Astrocyte (in vitro differentiated cells and primary cell): ENCODE results near the gene SCIN. TPM values are rescaled to one million over a fixed set of nuclear protein-coding genes. Genes with fewer than 3 reads are reported as not detected.

ENCODE experiments used
- DNase-seq: peaks from one replicate; pipeline ENCODE4 v3.0.0-alpha.2; 2010; ENCODE audit warnings: low read depth
- FAIRE-seq: peaks from 2 replicates; lab custom pipeline; 2011; peaks lifted over from hg19 to GRCh38; lab: Jason Lieb, UNC
- H2AFZ ChIP-seq: 2 replicates; pipeline ENCODE4 v1.6.0; 2012; ENCODE audit warnings: low read depth, low read length, inconsistent platforms
- H3K27ac ChIP-seq: 2 replicates; pipeline ENCODE4 v1.5.1; 2011; ENCODE audit warnings: low read depth, low read length, inconsistent platforms
- H3K27me3 ChIP-seq: 2 replicates; pipeline ENCODE4 v1.6.0; 2011; ENCODE audit warnings: low read length, inconsistent platforms; ENCODE audit not compliant: insufficient read depth
- H3K36me3 ChIP-seq: 2 replicates; pipeline ENCODE4 v1.5.1; 2011; ENCODE audit warnings: low read length, inconsistent platforms; ENCODE audit not compliant: insufficient read depth
- H3K4me1 ChIP-seq: 2 replicates; pipeline ENCODE4 v1.5.1; 2011; ENCODE audit warnings: low read length, inconsistent platforms; ENCODE audit not compliant: insufficient read depth
- H3K4me2 ChIP-seq: 2 replicates; pipeline ENCODE4 v1.6.0; 2012; ENCODE audit warnings: low read length, inconsistent platforms
- H3K4me3 ChIP-seq: 2 replicates; pipeline ENCODE4 v1.5.1; 2011; ENCODE audit warnings: low read depth, mild to moderate bottlenecking, low read length, inconsistent platforms; ENCODE audit not compliant: insufficient read depth
- H3K79me2 ChIP-seq: 2 replicates; pipeline ENCODE4 v1.6.0; 2012; ENCODE audit warnings: mild to moderate bottlenecking, low read length, inconsistent platforms; ENCODE audit not compliant: insufficient read depth
- H3K9ac ChIP-seq: 2 replicates; pipeline ENCODE4 v1.6.0; 2012; ENCODE audit warnings: mild to moderate bottlenecking, low read length, inconsistent platforms
- H3K9me3 ChIP-seq: 2 replicates; pipeline ENCODE4 v1.5.1; 2012; ENCODE audit warnings: low read depth, mild to moderate bottlenecking, low read length, inconsistent platforms; ENCODE audit not compliant: insufficient read depth
- H4K20me1 ChIP-seq: 2 replicates; pipeline ENCODE4 v1.6.0; 2012; ENCODE audit warnings: low read length, inconsistent platforms; ENCODE audit not compliant: insufficient read depth
- H3K27ac Mint-ChIP-seq: one replicate; pipeline ENCODE4 v1.8.0; 2021; ENCODE audit warnings: mild to moderate bottlenecking, mixed read lengths; ENCODE audit not compliant: unreplicated experiment
- H3K27me3 Mint-ChIP-seq: one replicate; pipeline ENCODE4 v1.8.0; 2021; ENCODE audit warnings: low read depth, mixed read lengths; ENCODE audit not compliant: unreplicated experiment
- H3K36me3 Mint-ChIP-seq: one replicate; pipeline ENCODE4 v1.8.0; 2021; ENCODE audit warnings: low read depth, mixed read lengths; ENCODE audit not compliant: unreplicated experiment
- H3K4me1 Mint-ChIP-seq: one replicate; pipeline ENCODE4 v1.8.0; 2021; ENCODE audit warnings: low read depth, mixed read lengths; ENCODE audit not compliant: unreplicated experiment
- H3K4me3 Mint-ChIP-seq: one replicate; pipeline ENCODE4 v1.8.0; 2021; ENCODE audit warnings: mild to moderate bottlenecking, moderate library complexity, mixed read lengths; ENCODE audit not compliant: unreplicated experiment
- H3K9me3 Mint-ChIP-seq: one replicate; pipeline ENCODE4 v1.8.0; 2021; ENCODE audit warnings: mild to moderate bottlenecking, mixed read lengths; ENCODE audit not compliant: unreplicated experiment
- EZH2 ChIP-seq: IDR thresholded peaks from 2 replicates; pipeline ENCODE4 v1.6.1; 2012; ENCODE audit warnings: mild to moderate bottlenecking, low read length, inconsistent platforms; ENCODE audit not compliant: insufficient read depth
- total RNA-seq: library from RNA; stranded (reverse); gene quantifications from 2 replicates; pipeline ENCODE4 v1.2.1, GENCODE V29; 2021
- TF ChIP-seq, protein P1 (sequence below): IDR thresholded peaks from 2 replicates; pipeline ENCODE4 v1.5.1; 2011; ENCODE audit warnings: low read depth, mild to moderate bottlenecking, inconsistent platforms, low read length, moderate library complexity; ENCODE audit not compliant: insufficient read depth

SCIN gene
- total RNA-seq, 1 donor from 2014 or later: 0.27 TPM

DNA sequence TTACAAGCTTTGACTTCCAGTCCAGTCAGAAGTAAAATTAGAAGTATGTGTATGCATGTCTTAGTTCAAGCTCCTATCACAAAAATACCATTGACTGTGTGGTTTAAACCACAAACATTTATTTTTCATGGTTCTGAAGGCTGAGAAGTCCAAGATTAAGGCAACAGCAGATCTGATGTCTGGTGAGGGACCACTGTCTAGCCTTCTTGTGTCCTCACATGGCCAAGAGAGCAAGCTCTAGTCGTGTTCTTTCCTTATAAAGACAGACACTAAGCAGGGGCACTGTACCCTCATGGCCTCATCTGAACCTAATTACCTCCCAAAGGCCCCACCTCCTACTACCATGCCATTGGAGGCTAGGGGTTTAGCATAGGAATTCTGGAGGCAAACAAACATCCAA lies 75.6 kb downstream of the SCIN start:
- Histone ChIP-seq H3K9me3 (no peaks in the 10 kb centered on the region), H4K20me1 (no peaks in the 10 kb centered on the region), H3K4me3 (no peak overlapping the region), H3K4me2 (peak overlapping the region; percentile 3), H3K27ac (peak overlapping the region; percentile 60), H3K36me3 (no peaks in the 10 kb centered on the region), H3K27me3 (no peaks in the 10 kb centered on the region), H3K79me2 (no peaks in the 10 kb centered on the region), H2AFZ (no peak overlapping the region), H3K9ac (no peak overlapping the region), H3K4me1 (peaks cover 19% of the 10 kb centered on the region)
- Mint-ChIP-seq H3K36me3 (no peaks in the 10 kb centered on the region), H3K27ac (peak overlapping the region; percentile 70), H3K4me1 (peaks cover 16% of the 10 kb centered on the region), H3K4me3 (no peak overlapping the region), H3K9me3 (peaks cover 3% of the 10 kb centered on the region), H3K27me3 (no peaks in the 10 kb centered on the region)
- no peak for TF ChIP-seq EZH2
- TF ChIP-seq, protein P1, sequence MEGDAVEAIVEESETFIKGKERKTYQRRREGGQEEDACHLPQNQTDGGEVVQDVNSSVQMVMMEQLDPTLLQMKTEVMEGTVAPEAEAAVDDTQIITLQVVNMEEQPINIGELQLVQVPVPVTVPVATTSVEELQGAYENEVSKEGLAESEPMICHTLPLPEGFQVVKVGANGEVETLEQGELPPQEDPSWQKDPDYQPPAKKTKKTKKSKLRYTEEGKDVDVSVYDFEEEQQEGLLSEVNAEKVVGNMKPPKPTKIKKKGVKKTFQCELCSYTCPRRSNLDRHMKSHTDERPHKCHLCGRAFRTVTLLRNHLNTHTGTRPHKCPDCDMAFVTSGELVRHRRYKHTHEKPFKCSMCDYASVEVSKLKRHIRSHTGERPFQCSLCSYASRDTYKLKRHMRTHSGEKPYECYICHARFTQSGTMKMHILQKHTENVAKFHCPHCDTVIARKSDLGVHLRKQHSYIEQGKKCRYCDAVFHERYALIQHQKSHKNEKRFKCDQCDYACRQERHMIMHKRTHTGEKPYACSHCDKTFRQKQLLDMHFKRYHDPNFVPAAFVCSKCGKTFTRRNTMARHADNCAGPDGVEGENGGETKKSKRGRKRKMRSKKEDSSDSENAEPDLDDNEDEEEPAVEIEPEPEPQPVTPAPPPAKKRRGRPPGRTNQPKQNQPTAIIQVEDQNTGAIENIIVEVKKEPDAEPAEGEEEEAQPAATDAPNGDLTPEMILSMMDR: no peak
- DNase-seq (peak; percentile 90), FAIRE-seq (peak; percentile 77)

DNA sequence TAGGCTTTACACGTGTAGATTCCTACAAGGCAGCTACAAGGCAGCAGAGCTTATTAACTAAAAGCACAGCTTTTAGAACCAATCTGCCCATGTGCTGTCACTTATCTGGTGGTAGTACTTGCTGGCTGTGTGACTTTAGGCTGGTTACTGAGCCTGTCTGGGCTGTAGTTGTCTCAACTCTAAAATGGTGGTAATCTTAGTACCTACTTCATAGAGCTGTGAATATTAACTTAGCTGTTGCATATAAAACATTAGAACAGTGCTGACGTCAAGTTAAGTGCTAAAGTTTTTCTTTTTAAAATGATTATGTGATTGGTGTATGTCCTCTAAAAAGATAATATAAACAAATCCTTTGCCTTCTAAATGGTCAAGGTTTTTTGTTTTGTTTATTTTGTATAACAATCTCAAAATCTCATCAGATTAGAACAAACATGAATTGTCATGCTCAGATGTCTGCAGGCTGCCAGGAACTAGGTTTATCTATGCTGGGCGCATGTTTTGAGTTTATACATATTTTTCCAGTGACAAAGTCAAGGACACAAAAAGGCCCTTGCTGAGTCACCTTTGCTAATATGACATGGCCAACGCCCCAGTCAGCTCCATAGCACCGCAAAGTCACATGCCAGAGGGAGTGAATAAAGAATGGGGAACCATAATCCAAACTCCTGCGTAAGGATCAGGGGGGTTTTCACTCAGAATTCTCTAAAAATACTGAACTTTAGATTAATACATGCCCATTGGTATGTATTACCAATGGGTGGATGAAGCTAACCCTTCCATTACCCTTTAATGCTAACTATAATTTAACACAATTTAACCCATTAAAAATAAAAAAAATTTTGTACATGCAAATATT lies 77.1 kb downstream of the SCIN start:
- FAIRE-seq (peak; percentile 78), DNase-seq (peak; percentile 76)
- no peaks in the 10 kb centered on the region for H3K27me3 ChIP-seq
- H3K36me3 ChIP-seq: no peaks in the 10 kb centered on the region
- no peaks in the 10 kb centered on the region for H3K9me3 ChIP-seq
- no peak overlapping the region for H3K9ac ChIP-seq
- Mint-ChIP-seq H3K4me1 (peaks cover 19% of the 10 kb centered on the region), H3K36me3 (no peaks in the 10 kb centered on the region), H3K4me3 (no peak overlapping the region), H3K27me3 (no peaks in the 10 kb centered on the region), H3K9me3 (peaks cover 3% of the 10 kb centered on the region), H3K27ac (peak overlapping the region; percentile 72)
- H4K20me1 ChIP-seq: no peaks in the 10 kb centered on the region
- no peak overlapping the region for H3K4me3 ChIP-seq
- no peaks in the 10 kb centered on the region for H3K79me2 ChIP-seq
- H2AFZ ChIP-seq: no peak overlapping the region
- peak overlapping the region; percentile 57 for H3K27ac ChIP-seq
- TF ChIP-seq EZH2: no peak
- TF ChIP-seq, protein P1: no peak
- peak overlapping the region; percentile 21 for H3K4me2 ChIP-seq
- H3K4me1 ChIP-seq: peaks cover 19% of the 10 kb centered on the region
